Neuronal stem cell (in vitro differentiated cells): Measurements from ENCODE around the gene KAZN.

Source experiments
- DNase-seq: peaks from one replicate; pipeline ENCODE4 v3.0.0-alpha.2; 2013; ENCODE audit warnings: low spot score
- H2AFZ ChIP-seq: one replicate; pipeline ENCODE4 v1.6.1; 2013; ENCODE audit warnings: mild to moderate bottlenecking, low read length, inconsistent platforms
- H2AK5ac ChIP-seq: 2 replicates; pipeline ENCODE4 v1.6.1; 2013; ENCODE audit warnings: low read depth, mild to moderate bottlenecking, inconsistent platforms, low read length, moderate library complexity, mixed read lengths
- H2BK120ac ChIP-seq: 2 replicates; pipeline ENCODE4 v1.6.1; 2013; ENCODE audit warnings: low read depth, mild to moderate bottlenecking, inconsistent platforms, low read length, moderate library complexity, mixed read lengths
- H2BK12ac ChIP-seq: one replicate; pipeline ENCODE4 v1.6.1; 2013; ENCODE audit warnings: low read length, inconsistent platforms
- H2BK15ac ChIP-seq: 2 replicates; pipeline ENCODE4 v1.6.1; 2013; ENCODE audit warnings: mild to moderate bottlenecking, low read length, inconsistent platforms, mixed read lengths
- H2BK5ac ChIP-seq: one replicate; pipeline ENCODE4 v1.6.1; 2013; ENCODE audit warnings: inconsistent platforms, mild to moderate bottlenecking, low read length, moderate library complexity
- H3K14ac ChIP-seq: one replicate; pipeline ENCODE4 v1.6.1; 2013; ENCODE audit warnings: low read length, inconsistent platforms
- H3K18ac ChIP-seq: 2 replicates; pipeline ENCODE4 v1.6.1; 2013; ENCODE audit warnings: low read length, inconsistent platforms
- H3K23ac ChIP-seq: 2 replicates; pipeline ENCODE4 v1.6.1; 2013; ENCODE audit warnings: low read depth, mild to moderate bottlenecking, mixed read lengths, low read length, inconsistent platforms; ENCODE audit not compliant: poor library complexity
- H3K27ac ChIP-seq: replicated peaks from 3 replicates; pipeline ENCODE4 v1.5.1; 2013; ENCODE audit warnings: low read length, inconsistent platforms
- H3K27me3 ChIP-seq, 3 experiments: 2 replicates each; pipeline ENCODE4 v1.6.1; 2013; ENCODE audit warnings: low read length in 3 of 3, mild to moderate bottlenecking in 2 of 3, inconsistent platforms in 1 of 3, low read depth in 1 of 3, mixed read lengths in 1 of 3, moderate library complexity in 1 of 3; ENCODE audit not compliant: control insufficient read depth in 3 of 3, insufficient read depth in 3 of 3
- H3K36me3 ChIP-seq, 2 donors: replicated peaks in 1 of 2; 2 replicates each; pipeline ENCODE4 v1.6.1; 2013; ENCODE audit warnings: low read length in 2 of 2; ENCODE audit not compliant: control insufficient read depth in 2 of 2, insufficient read depth in 2 of 2
- H3K4ac ChIP-seq: 2 replicates; pipeline ENCODE4 v1.6.1; 2013; ENCODE audit warnings: inconsistent platforms, mild to moderate bottlenecking, low read length, moderate library complexity
- H3K4me1 ChIP-seq, 2 donors: 1 replicate in 1 of 2; 2 replicates in 1 of 2; pipeline ENCODE4 v1.6.1; 2013; ENCODE audit warnings: low read length in 2 of 2, low read depth in 1 of 2; ENCODE audit not compliant: control insufficient read depth in 2 of 2, insufficient read depth in 1 of 2
- H3K4me2 ChIP-seq: one replicate; pipeline ENCODE4 v1.6.1; 2013; ENCODE audit warnings: mild to moderate bottlenecking, low read length, inconsistent platforms; ENCODE audit not compliant: insufficient read depth, poor library complexity, severe bottlenecking
- H3K4me3 ChIP-seq, 2 donors: 2 replicates each; pipeline ENCODE4 v1.5.1; 2013; ENCODE audit warnings: low read length in 2 of 2, mild to moderate bottlenecking in 2 of 2, inconsistent platforms in 1 of 2, moderate library complexity in 1 of 2
- H3K79me1 ChIP-seq: one replicate; pipeline ENCODE4 v1.6.1; 2013; ENCODE audit warnings: low read depth, mild to moderate bottlenecking, inconsistent platforms, low read length, moderate library complexity
- H3K9ac ChIP-seq: one replicate; pipeline ENCODE4 v1.6.1; 2013; ENCODE audit warnings: mild to moderate bottlenecking, low read depth, low read length, inconsistent platforms; ENCODE audit not compliant: poor library complexity
- H3K9me3 ChIP-seq, 2 donors: replicated peaks in 1 of 2; 2 replicates each; pipeline versions ENCODE3 to v1.6.1; 2013; ENCODE audit warnings: low read length in 2 of 2, mild to moderate bottlenecking in 2 of 2, inconsistent platforms in 1 of 2, low read depth in 1 of 2, mixed read lengths in 1 of 2, moderate library complexity in 1 of 2; ENCODE audit not compliant: control insufficient read depth in 2 of 2, insufficient read depth in 1 of 2
- H4K8ac ChIP-seq: one replicate; pipeline ENCODE4 v1.6.1; 2013; ENCODE audit warnings: low read depth, mild to moderate bottlenecking, inconsistent platforms, low read length, moderate library complexity
- H4K91ac ChIP-seq: one replicate; pipeline ENCODE4 v1.6.1; 2013; ENCODE audit warnings: low read length, low read depth, mild to moderate bottlenecking, inconsistent platforms; ENCODE audit not compliant: poor library complexity
- WGBS, 2 donors: extraction: QIAGEN DNeasy Blood & Tissue Kit; methylation state at CpG; one replicate each; pipeline ENCODE4 v1.1.7; 2013; ENCODE audit warnings: missing lambda C conversion rate in 2 of 2, mixed read lengths in 1 of 2; ENCODE audit not compliant: insufficient read length in 2 of 2, insufficient replicate concordance in 1 of 2; ENCODE audit errors: extremely low coverage in 2 of 2; 5-methylcytosine and 5-hydroxymethylcytosine counted together

KAZN gene

GRCh38 chr1:14848203-14848602 lies 249.7 kb downstream of the KAZN start:
- Histone ChIP-seq H4K8ac (no peak overlapping the region), H3K4me2 (no peak overlapping the region), H2BK15ac (no peak overlapping the region), H3K27ac (no peak overlapping the region), H2BK12ac (no peak overlapping the region), H3K14ac (no peak overlapping the region), H2BK120ac (no peak overlapping the region), H3K23ac (no peak overlapping the region), H3K9me3 (peaks cover 0 to 3% of the 10 kb centered on the region in 2 donors), H2AFZ (no peak overlapping the region), H3K79me1 (no peaks in the 10 kb centered on the region), H3K36me3 (peaks cover 0 to 6% of the 10 kb centered on the region in 2 donors), H3K9ac (no peak overlapping the region), H3K18ac (no peak overlapping the region), H3K4me3 (no peak overlapping the region), H2AK5ac (no peak overlapping the region), H3K27me3 (no peaks in the 10 kb centered on the region), H3K4ac (no peak overlapping the region), H4K91ac (no peak overlapping the region), H2BK5ac (no peak overlapping the region), H3K4me1 (peaks cover 0 to 7% of the 10 kb centered on the region in 2 donors)
- no CpG with 5 or more reads among the region's 6 CpGs for WGBS, 2 donors
- DNase-seq, result no peak

GRCh38 chr1:14848625-14849024 lies 250.1 kb downstream of the KAZN start:
- DNase-seq, result no peak
- no peak overlapping the region for H2BK120ac ChIP-seq
- no peak overlapping the region for H4K8ac ChIP-seq
- no peak overlapping the region for H2BK5ac ChIP-seq
- no peak overlapping the region for H3K14ac ChIP-seq
- H2BK12ac ChIP-seq, result no peak overlapping the region
- no peaks in the 10 kb centered on the region for H3K79me1 ChIP-seq
- no peak overlapping the region for H3K4me2 ChIP-seq
- peak overlapping the region in 1 of 2 donors; percentile 46 for H3K4me3 ChIP-seq
- no peaks in the 10 kb centered on the region for H3K27me3 ChIP-seq
- no peak overlapping the region for H3K18ac ChIP-seq
- H3K36me3 ChIP-seq, result peaks cover 0 to 6% of the 10 kb centered on the region in 2 donors
- H3K27ac ChIP-seq, result no peak overlapping the region
- H3K4ac ChIP-seq, result no peak overlapping the region
- H2AK5ac ChIP-seq, result no peak overlapping the region
- H4K91ac ChIP-seq, result no peak overlapping the region
- WGBS, 2 donors, result no CpG with 5 or more reads among the region's 17 CpGs
- peaks cover 0 to 7% of the 10 kb centered on the region in 2 donors for H3K4me1 ChIP-seq
- H3K9me3 ChIP-seq, result no peaks in the 10 kb centered on the region
- peak overlapping the region; percentile 9 for H3K23ac ChIP-seq
- H2BK15ac ChIP-seq, result no peak overlapping the region
- H3K9ac ChIP-seq, result no peak overlapping the region
- H2AFZ ChIP-seq, result no peak overlapping the region

GRCh38 chr1:14849038-14849437 lies 250.6 kb downstream of the KAZN start:
- H3K18ac ChIP-seq, result no peak overlapping the region
- H3K36me3 ChIP-seq, result peaks cover 0 to 9% of the 10 kb centered on the region in 2 donors
- no peak overlapping the region for H3K14ac ChIP-seq
- H2BK15ac ChIP-seq, result no peak overlapping the region
- no peak overlapping the region for H4K91ac ChIP-seq
- H4K8ac ChIP-seq, result no peak overlapping the region
- H3K4me1 ChIP-seq, result peaks cover 0 to 7% of the 10 kb centered on the region in 2 donors
- H3K4ac ChIP-seq, result no peak overlapping the region
- H3K4me2 ChIP-seq, result no peak overlapping the region
- H2BK12ac ChIP-seq, result no peak overlapping the region
- H3K23ac ChIP-seq, result no peak overlapping the region
- no peak overlapping the region for H3K4me3 ChIP-seq
- no peak for DNase-seq
- no peak overlapping the region for H2BK5ac ChIP-seq
- no peak overlapping the region for H2AFZ ChIP-seq
- H2AK5ac ChIP-seq, result no peak overlapping the region
- no peaks in the 10 kb centered on the region for H3K27me3 ChIP-seq
- no peak overlapping the region for H3K27ac ChIP-seq
- H3K79me1 ChIP-seq, result no peaks in the 10 kb centered on the region
- no peak overlapping the region for H2BK120ac ChIP-seq
- no peak overlapping the region for H3K9ac ChIP-seq
- no CpG with 5 or more reads among the region's 8 CpGs for WGBS, 2 donors
- H3K9me3 ChIP-seq, result no peaks in the 10 kb centered on the region

- Histone ChIP-seq H3K4me3 (no peak overlapping the region), H4K8ac (no peak overlapping the region), H2BK5ac (no peak overlapping the region), H4K91ac (no peak overlapping the region), H2BK120ac (no peak overlapping the region), H3K9ac (no peak overlapping the region), H3K18ac (no peak overlapping the region), H3K4me2 (no peak overlapping the region), H3K23ac (no peak overlapping the region), H2BK12ac (no peak overlapping the region), H2AK5ac (no peak overlapping the region), H3K27ac (no peak overlapping the region), H3K14ac (no peak overlapping the region), H3K4ac (no peak overlapping the region), H3K36me3 (peaks cover 0 to 16% of the 10 kb centered on the region in 2 donors), H2AFZ (no peak overlapping the region), H3K4me1 (peaks cover 0 to 7% of the 10 kb centered on the region in 2 donors), H3K27me3 (no peaks in the 10 kb centered on the region), H3K9me3 (no peaks in the 10 kb centered on the region), H2BK15ac (no peak overlapping the region), H3K79me1 (no peaks in the 10 kb centered on the region)
- WGBS, 2 donors, result no CpG with 5 or more reads among the region's 5 CpGs
- DNase-seq, result no peak
Observed at GRCh38 chr1:14850563-14850962, 252.1 kb downstream of the KAZN start.
